Common myeloid progenitor, CD34-positive (primary cell): Measurements from ENCODE around the gene PTPN14.
A peak's percentile ranks its signal among the peaks of the same experiment; 100 is the strongest.

Experiments
- CTCF ChIA-PET: fragments of 350-600 bp; sonication (Branson Sonifier 250); formaldehyde crosslinking; loops from one replicate; lab custom pipeline; 2021; ENCODE audit warnings: antibody characterized with exemption; lab: Charles Lee
- POLR2A ChIA-PET: fragments of 350-600 bp; sonication (Branson Sonifier 250); formaldehyde crosslinking; loops from one replicate; lab custom pipeline; 2021; ENCODE audit warnings: antibody characterized with exemption; lab: Charles Lee
- DNase-seq, 3 donors: peaks; one replicate each; pipeline versions ENCODE4 v3.0.0 to v3.0.0-alpha.2; 2013
- H3K27ac ChIP-seq, 2 experiments: 1 replicate in 1 of 2; 2 replicates in 1 of 2; pipeline ENCODE4 v1.7.0; 2013; ENCODE audit warnings: inconsistent platforms in 2 of 2, low read length in 2 of 2, mild to moderate bottlenecking in 2 of 2, low read depth in 1 of 2, moderate library complexity in 1 of 2; ENCODE audit not compliant: severe bottlenecking in 2 of 2, insufficient read depth in 1 of 2, poor library complexity in 1 of 2
- H3K27me3 ChIP-seq, 5 experiments: replicated peaks in 2 of 5; 1 replicate in 3 of 5; 2 replicates in 2 of 5; pipeline versions ENCODE4 v1.6.1 to v1.7.0; 2013; ENCODE audit warnings: low read length in 4 of 5, mild to moderate bottlenecking in 2 of 5, moderate library complexity in 2 of 5, inconsistent platforms in 1 of 5; ENCODE audit not compliant: insufficient read depth in 5 of 5, control insufficient read depth in 4 of 5
- H3K36me3 ChIP-seq, 4 experiments: 1 replicate in 2 of 4; 2 replicates in 2 of 4; pipeline versions ENCODE4 v1.6.1 to v1.7.0; 2013; ENCODE audit warnings: low read length in 3 of 4, control low read depth in 1 of 4, mild to moderate bottlenecking in 1 of 4; ENCODE audit not compliant: control insufficient read depth in 4 of 4, insufficient read depth in 4 of 4
- H3K4me1 ChIP-seq, 4 experiments: 1 replicate in 3 of 4; 2 replicates in 1 of 4; pipeline versions ENCODE4 v1.6.1 to v1.7.1; 2013; ENCODE audit warnings: low read length in 3 of 4, mild to moderate bottlenecking in 3 of 4, control low read depth in 1 of 4, inconsistent platforms in 1 of 4, moderate library complexity in 1 of 4; ENCODE audit not compliant: control insufficient read depth in 4 of 4, insufficient read depth in 4 of 4; ENCODE audit errors: control extremely low read depth in 1 of 4
- H3K4me3 ChIP-seq, 7 experiments: 1 replicate in 4 of 7; 2 replicates in 3 of 7; pipeline versions ENCODE4 v1.5.1 to v1.7.0; 2013; ENCODE audit warnings: mild to moderate bottlenecking in 7 of 7, low read length in 6 of 7, moderate library complexity in 6 of 7, inconsistent platforms in 2 of 7, low read depth in 2 of 7, control low read depth in 1 of 7; ENCODE audit not compliant: insufficient read depth in 4 of 7, control insufficient read depth in 1 of 7; ENCODE audit errors: extremely low read depth in 1 of 7
- H3K9me3 ChIP-seq, 5 experiments: 1 replicate in 4 of 5; 2 replicates in 1 of 5; pipeline versions ENCODE4 v1.6.1 to v1.7.1; 2013; ENCODE audit warnings: low read length in 4 of 5, mild to moderate bottlenecking in 2 of 5, inconsistent platforms in 1 of 5, low read depth in 1 of 5, moderate library complexity in 1 of 5; ENCODE audit not compliant: control insufficient read depth in 4 of 5, insufficient read depth in 2 of 5; ENCODE audit errors: control extremely low read depth in 1 of 5
- WGBS: methylation state at CpG from one replicate; pipeline ENCODE4 v1.1.5; 2013; ENCODE audit not compliant: insufficient coverage; 5-methylcytosine and 5-hydroxymethylcytosine counted together

PTPN14 gene

DNA sequence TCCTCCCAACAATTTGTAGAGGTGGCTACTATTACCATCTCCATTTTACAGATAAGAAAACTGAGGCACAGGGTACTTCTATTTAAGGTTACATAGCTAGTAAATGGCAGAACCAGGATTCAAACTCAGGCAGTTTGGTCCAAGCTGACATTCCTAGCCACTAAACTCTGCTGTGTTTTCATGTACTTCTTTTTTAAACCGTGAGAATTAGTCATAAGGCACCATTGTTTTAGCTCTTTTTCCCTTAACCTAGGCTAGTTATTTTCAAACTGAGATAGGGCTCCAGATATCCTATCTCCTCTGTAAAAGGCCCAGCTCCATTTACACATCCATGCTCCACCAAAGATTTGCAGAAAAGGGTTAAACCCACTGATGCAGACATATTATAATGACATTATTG is 92.9 kb downstream of the PTPN14 start:
- Histone ChIP-seq H3K4me1 (peaks cover 8 to 14% (median 10%) of the 10 kb centered on the region in 4 experiments), H3K9me3 (no peaks in the 10 kb centered on the region), H3K4me3 (no peak overlapping the region), H3K27ac (no peak overlapping the region), H3K27me3 (no peaks in the 10 kb centered on the region), H3K36me3 (no peaks in the 10 kb centered on the region)
- ChIA-PET CTCF (interaction anchor here (0.7 to 1.3 kb wide), 3 partner anchors 10 to 127 kb away, joined by 3 to 4 read pairs (median 4); no protein-coding TSS in a partner anchor), POLR2A (no interaction called here)
- DNase-seq = no peak
- WGBS = 100% methylated on average over 1 of the region's 1 CpG

DNA sequence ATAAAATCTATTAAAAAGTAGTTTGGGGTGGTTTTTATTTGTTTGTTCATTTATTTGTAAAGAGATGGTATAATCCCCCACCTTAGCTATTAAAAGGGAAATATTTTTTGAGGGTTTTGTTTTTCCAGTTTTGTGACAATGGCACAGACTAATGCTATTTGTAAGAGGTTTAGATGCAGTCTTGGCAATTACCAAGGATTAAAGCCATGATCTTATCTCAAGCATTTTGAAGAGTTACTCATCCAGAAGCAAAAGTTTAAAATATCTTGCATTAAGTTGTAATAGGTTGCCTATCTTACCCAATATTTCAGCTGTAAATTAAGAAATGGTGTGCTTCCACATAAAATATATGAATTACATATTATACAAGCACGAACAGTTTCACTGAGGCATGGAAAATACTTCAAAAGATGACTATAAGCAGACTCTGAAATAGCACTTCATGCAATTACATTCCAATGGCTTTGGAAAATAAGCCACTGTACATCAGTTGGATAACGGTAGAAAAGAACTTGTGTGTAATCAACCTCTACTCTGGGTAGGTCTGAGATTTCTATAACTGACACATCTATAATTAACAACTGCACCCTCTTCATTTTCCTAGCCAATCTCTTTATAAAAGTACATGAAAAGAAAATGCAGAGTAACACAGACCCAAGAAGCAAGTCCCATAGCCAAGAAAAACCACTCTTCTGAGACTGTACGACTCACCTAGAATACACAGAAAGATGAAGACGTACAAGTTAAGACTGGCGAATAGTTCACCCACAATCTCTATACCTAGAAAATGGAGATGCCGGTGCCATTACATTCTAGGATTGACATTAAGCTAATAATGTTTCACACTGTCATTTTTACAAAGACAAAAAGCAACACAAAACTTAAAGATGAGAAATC is 95.2 kb downstream of the PTPN14 start:
- DNase-seq = no peak
- H3K27ac ChIP-seq = no peak overlapping the region
- CTCF ChIA-PET = interaction anchor here (0.6 to 2.7 kb wide), 4 partner anchors 11 to 171 kb away, joined by 3 to 14 read pairs (median 3); no protein-coding TSS in a partner anchor
- H3K4me1 ChIP-seq = peaks cover 8 to 14% (median 10%) of the 10 kb centered on the region in 4 experiments
- 86% methylated on average over 4 of the region's 6 CpGs for WGBS
- no peaks in the 10 kb centered on the region for H3K36me3 ChIP-seq
- POLR2A ChIA-PET = no interaction called here
- no peak overlapping the region for H3K4me3 ChIP-seq
- H3K9me3 ChIP-seq = no peaks in the 10 kb centered on the region
- no peaks in the 10 kb centered on the region for H3K27me3 ChIP-seq

DNA sequence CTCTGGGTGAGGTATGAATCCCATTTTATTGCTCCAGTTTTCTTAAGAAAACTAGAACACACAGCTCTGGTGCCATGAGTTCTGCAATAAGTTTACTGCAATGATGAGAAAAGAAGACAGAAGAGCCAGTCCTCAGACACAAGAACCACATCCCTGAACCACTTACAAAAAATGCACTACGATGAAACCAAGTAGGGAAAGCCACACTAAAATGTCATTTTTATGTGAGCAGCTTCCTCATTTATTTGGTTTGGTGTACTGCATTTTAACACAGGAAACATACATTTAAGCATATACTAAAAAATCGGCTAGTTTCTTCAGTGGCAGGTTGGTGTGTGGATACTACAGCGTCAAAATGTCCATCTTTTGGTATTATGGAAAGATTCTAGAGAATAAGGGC is 95.9 kb downstream of the PTPN14 start:
- Histone ChIP-seq H3K4me3 (no peak overlapping the region), H3K4me1 (peaks cover 8 to 14% (median 10%) of the 10 kb centered on the region in 4 experiments), H3K36me3 (no peaks in the 10 kb centered on the region), H3K27ac (no peak overlapping the region), H3K9me3 (no peaks in the 10 kb centered on the region), H3K27me3 (no peaks in the 10 kb centered on the region)
- POLR2A ChIA-PET = no interaction called here
- 60% methylated on average over 1 of the region's 3 CpGs for whole genome bisulfite sequencing
- DNase-seq = peak in 2 of 3 donors; percentile 61 to 65
- CTCF ChIA-PET = interaction anchor here (0.9 to 2.7 kb wide), 3 partner anchors 12 to 123 kb away, joined by 3 to 14 read pairs (median 3); no protein-coding TSS in a partner anchor

DNA sequence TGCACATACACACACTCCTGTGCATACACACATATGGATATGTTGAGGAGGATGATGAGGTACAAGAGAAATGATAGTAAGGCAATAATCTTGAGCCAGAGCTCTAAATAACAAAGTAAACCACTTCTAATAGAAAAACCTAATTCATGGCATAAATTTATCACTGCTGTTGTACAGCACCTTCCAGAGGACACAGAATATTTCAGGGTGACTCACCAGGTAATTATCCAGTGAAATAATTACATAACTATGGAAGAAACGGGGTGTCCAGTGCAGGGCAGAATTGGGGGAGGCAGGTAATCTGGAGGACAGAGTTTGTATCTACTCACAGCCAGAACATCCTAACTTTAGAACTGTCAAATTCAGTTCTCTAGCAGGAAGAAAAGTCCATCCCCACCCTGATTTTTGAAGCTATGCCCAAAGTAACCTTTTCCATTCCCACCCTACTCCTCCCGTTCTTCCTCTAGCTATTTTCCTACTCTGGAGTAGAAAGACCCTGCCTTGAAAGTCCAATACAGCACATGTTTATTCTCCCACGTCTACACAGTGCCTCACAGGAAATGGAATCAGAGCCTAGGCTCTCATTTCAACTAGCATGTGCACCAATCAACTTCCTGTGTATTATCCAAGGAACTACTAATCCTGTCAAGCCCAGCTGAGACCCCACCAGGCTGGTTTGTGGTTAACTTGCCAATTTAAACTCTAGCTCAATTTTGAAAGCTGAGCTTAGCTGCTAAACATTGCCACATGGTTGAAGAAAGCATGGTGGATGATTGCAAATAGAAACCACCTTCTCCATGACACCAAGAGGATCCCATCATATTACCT is 96.6 kb downstream of the PTPN14 start:
- H3K9me3 ChIP-seq = no peaks in the 10 kb centered on the region
- ChIA-PET POLR2A (no interaction called here), CTCF (interaction anchor here (0.9 to 2.7 kb wide), 5 partner anchors 10 to 193 kb away, joined by 3 to 14 read pairs (median 5); no protein-coding TSS in a partner anchor)
- DNase-seq = peak in 1 of 3 donors; percentile 36
- no peaks in the 10 kb centered on the region for H3K36me3 ChIP-seq
- no peaks in the 10 kb centered on the region for H3K27me3 ChIP-seq
- H3K4me1 ChIP-seq = peaks cover 8 to 14% (median 10%) of the 10 kb centered on the region in 4 experiments
- no peak overlapping the region for H3K27ac ChIP-seq
- 47% methylated on average over 2 of the region's 3 CpGs for WGBS
- H3K4me3 ChIP-seq = no peak overlapping the region

DNA sequence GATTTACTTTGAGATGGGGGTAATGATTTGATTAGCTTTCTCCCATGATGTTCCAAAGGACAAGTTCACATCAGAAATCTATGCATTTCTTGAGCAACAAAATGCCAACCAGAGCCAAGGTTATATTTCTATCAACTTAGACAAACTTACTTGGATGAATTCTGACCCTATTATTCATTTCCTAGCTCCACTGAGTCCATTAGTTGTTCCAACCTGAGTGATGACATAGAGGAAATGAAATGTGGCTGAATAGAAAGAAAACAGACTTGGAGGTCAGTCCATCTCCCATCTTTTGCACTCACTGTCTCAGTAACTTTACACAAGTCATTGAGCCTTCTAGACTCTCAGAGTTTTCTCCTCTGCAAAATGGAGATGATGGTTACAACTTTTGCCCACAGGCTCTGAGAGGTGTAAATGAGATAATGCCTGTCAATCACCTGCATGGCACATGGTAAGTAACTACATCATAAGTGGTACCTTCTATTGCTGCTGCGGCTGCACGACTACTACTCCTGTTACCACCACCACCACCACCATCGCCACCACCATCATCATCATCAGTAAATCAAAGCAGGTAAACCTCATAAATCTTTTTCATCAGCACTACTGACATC is 98.2 kb downstream of the PTPN14 start:
- CTCF ChIA-PET = interaction anchor here (1.0 to 2.7 kb wide), 9 partner anchors 10 to 192 kb away, joined by 3 to 14 read pairs (median 5); no protein-coding TSS in a partner anchor
- H3K27me3 ChIP-seq = no peaks in the 10 kb centered on the region
- no peak overlapping the region for H3K27ac ChIP-seq
- peaks cover 8 to 14% (median 10%) of the 10 kb centered on the region in 4 experiments for H3K4me1 ChIP-seq
- no peaks in the 10 kb centered on the region for H3K36me3 ChIP-seq
- no peaks in the 10 kb centered on the region for H3K9me3 ChIP-seq
- no peak overlapping the region for H3K4me3 ChIP-seq
- 84% methylated on average over 3 of the region's 3 CpGs for WGBS
- no peak for DNase-seq
- POLR2A ChIA-PET = no interaction called here

DNA sequence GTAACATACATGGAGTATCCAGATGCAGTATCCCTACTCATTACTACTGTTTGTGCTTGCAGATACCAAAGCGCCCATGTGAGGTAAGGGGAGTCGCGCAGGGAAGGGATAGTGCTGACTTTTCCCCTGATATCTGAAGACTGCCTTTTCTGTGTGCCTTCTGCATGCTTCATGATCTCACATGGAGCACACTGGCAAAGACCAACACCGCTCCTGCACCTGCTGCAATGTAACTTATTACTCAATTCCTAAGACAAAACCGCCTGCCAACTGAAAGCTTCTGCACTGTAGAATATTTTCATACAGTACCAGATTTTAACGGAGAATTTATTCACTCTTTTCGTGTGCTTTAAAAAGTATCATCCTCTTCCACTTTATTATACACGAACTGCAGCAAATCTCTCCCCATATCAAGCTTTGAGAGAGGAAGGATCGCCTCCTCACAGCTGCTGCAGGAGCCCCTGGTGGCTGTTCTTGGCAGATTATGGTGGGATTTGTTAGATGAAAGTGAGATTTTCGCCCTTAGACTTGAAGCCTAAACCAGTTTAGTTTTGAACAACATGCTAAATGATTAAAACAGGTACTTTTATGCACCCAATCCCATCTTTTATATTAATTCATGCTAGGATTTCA is 99.1 kb downstream of the PTPN14 start:
- no peaks in the 10 kb centered on the region for H3K9me3 ChIP-seq
- CTCF ChIA-PET = interaction anchor here (1.0 to 2.3 kb wide), 6 partner anchors 9 to 123 kb away, joined by 3 to 9 read pairs (median 4); no protein-coding TSS in a partner anchor
- H3K27ac ChIP-seq = no peak overlapping the region
- WGBS = 96% methylated on average over 8 of the region's 10 CpGs
- no peak overlapping the region for H3K4me3 ChIP-seq
- peaks cover 8 to 14% (median 10%) of the 10 kb centered on the region in 4 experiments for H3K4me1 ChIP-seq
- POLR2A ChIA-PET = no interaction called here
- H3K36me3 ChIP-seq = no peaks in the 10 kb centered on the region
- no peaks in the 10 kb centered on the region for H3K27me3 ChIP-seq
- peak in 1 of 3 donors; percentile 31 for DNase-seq
